H1 (cell line): ENCODE measurements around the gene GNA12.

Source experiments
- JUND ChIP-seq: IDR thresholded peaks from 2 replicates; pipeline ENCODE4 v1.6.1; 2011; ENCODE audit warnings: mild to moderate bottlenecking, improper control_type of control experiment, low read length
- PHF8 ChIP-seq: fragments of 200-600 bp; sonication (generic); conservative IDR thresholded peaks from 2 replicates; pipeline ENCODE4 v1.7.1; 2012; ENCODE audit warnings: low read depth, mild to moderate bottlenecking, inconsistent platforms, low read length, moderate library complexity
- POLR2AphosphoS5 ChIP-seq: IDR thresholded peaks from 2 replicates; pipeline ENCODE4 v1.6.1; 2011; ENCODE audit warnings: low read depth, low read length
- SP2 ChIP-seq: IDR thresholded peaks from 2 replicates; pipeline ENCODE4 v1.6.1; 2012; ENCODE audit warnings: mild to moderate bottlenecking, low read length, inconsistent platforms
- TAF1 ChIP-seq: IDR thresholded peaks from 2 replicates; pipeline ENCODE4 v1.6.1; 2011; ENCODE audit warnings: mild to moderate bottlenecking, low read depth, low read length

- TF ChIP-seq PHF8 (no peak), TAF1 (no peak), POLR2AphosphoS5 (no peak), JUND (no peak), SP2 (no peak)
Measured at GRCh38 chr7:2716906-2717292, 127.2 kb downstream of the GNA12 start.
